Fibroblast of mammary gland (primary cell): Measurements from ENCODE around the gene NCF4.

Experiments used
- DNase-seq: peaks from one replicate; pipeline ENCODE4 v3.0.0-alpha.2; 2010; ENCODE audit warnings: low read depth
- H3K4me3 ChIP-seq: 2 replicates; pipeline ENCODE4 v1.5.1; 2011; ENCODE audit warnings: low read depth, mild to moderate bottlenecking, low read length, moderate library complexity; ENCODE audit not compliant: control insufficient read depth
- CTCF ChIP-seq: conservative IDR thresholded peaks from 2 replicates; pipeline ENCODE4 v1.5.1; 2011; ENCODE audit warnings: low read depth, low read length, inconsistent platforms; ENCODE audit not compliant: control insufficient read depth, insufficient read depth

NCF4 gene

GRCh38 chr22:36856792-36857135, 4.0 kb upstream of the NCF4 start:
- TF ChIP-seq CTCF = no peak
- no peak for DNase-seq
- no peak overlapping the region for H3K4me3 ChIP-seq

GRCh38 chr22:36858156-36858555, 2.6 kb upstream of the NCF4 start:
- DNase-seq = no peak
- H3K4me3 ChIP-seq = no peak overlapping the region
- no peak for TF ChIP-seq CTCF

GRCh38 chr22:36858966-36859365, 1.8 kb upstream of the NCF4 start:
- no peak overlapping the region for H3K4me3 ChIP-seq
- TF ChIP-seq CTCF = no peak
- no peak for DNase-seq

- H3K4me3 ChIP-seq = no peak overlapping the region
- no peak for DNase-seq
- TF ChIP-seq CTCF = no peak
Observed at GRCh38 chr22:36860017-36860416, 789 bp upstream of the NCF4 start.

GRCh38 chr22:36860438-36860820, 377 bp upstream of the NCF4 start:
- no peak for TF ChIP-seq CTCF
- H3K4me3 ChIP-seq = no peak overlapping the region

GRCh38 chr22:36862251-36863242, 1.7 kb downstream of the NCF4 start:
- no peak overlapping the region for H3K4me3 ChIP-seq
- no peak for TF ChIP-seq CTCF
- no peak for DNase-seq

More at GRCh38 chr22:36860438-36860820, 377 bp upstream of the NCF4 start:
- no peak for DNase-seq
